ENCODE data around the gene TMEM161B. TPM values are rescaled to one million over a fixed set of nuclear protein-coding genes. Genes with fewer than 3 reads are reported as not detected.
"Not testable (repeated sequence)": the region's sequence is repeated elsewhere in the genome, so short reads cannot be mapped to it uniquely, and the experiment has no call there.

TMEM161B gene
- polyA plus RNA-seq, 2 of the 4 experiments (the other 2 are of a cell fraction), result 12.9 to 30.4 TPM

DNA sequence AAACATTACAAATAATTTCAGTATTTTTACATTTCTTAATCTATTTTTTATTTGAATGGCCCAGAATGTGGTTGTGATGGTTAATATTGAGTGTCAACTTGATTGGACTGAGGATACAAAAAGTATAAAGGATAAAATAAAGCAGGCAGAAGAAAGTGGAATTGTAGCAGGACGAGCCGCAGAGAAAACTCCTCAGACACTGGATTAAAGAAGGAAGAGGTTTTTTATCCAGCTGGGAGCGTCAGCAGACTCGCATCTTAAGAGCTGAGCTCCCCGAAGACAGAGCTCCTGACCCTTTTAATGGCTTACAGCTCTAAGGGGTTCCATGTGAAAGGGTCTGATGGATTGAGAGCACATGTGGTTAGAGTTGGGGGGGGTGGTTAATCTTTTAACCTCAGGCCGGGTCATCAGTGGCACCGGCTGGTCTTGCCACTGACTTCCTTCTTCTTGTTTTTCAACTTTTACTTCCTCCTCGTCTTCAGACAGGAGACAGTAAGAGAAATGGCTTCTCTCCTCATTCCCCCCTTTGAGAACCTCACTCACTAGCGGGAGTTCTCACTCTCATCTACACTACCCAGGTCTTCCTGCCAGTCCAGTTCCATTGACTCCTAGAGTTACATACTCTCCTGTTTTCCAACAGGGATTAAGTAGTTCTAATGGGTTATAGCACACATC is 80.0 kb downstream of the TMEM161B start:
- WGBS (ENCODE audit: missing lambda C conversion rate), result 93% methylated on average over 9 of the region's 9 CpGs
- H3K27ac ChIP-seq, result no peak overlapping the region

GRCh38 chr5:88183255-88183654 is 85.4 kb downstream of the TMEM161B start:
- Histone ChIP-seq H3K27ac (no peak overlapping the region), H3K9me3 (no peaks in the 10 kb centered on the region), H3K4me2 (no peak overlapping the region), H3K4me3 (no peak overlapping the region), H3K4me1 (no peaks in the 10 kb centered on the region)
- no peak for TF ChIP-seq HDAC2 (IDR thresholded peaks at IDR 0.05)
- TF ChIP-seq, protein P1, sequence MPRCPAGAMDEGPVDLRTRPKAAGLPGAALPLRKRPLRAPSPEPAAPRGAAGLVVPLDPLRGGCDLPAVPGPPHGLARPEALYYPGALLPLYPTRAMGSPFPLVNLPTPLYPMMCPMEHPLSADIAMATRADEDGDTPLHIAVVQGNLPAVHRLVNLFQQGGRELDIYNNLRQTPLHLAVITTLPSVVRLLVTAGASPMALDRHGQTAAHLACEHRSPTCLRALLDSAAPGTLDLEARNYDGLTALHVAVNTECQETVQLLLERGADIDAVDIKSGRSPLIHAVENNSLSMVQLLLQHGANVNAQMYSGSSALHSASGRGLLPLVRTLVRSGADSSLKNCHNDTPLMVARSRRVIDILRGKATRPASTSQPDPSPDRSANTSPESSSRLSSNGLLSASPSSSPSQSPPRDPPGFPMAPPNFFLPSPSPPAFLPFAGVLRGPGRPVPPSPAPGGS (IDR thresholded peaks at IDR 0.05), result no peak
- DNase-seq (ENCODE audit: low read depth in 1 of 2, low spot score in 1 of 2) (no peak), FAIRE-seq (peak; percentile 7), ATAC-seq (no peak)
- POLR2A ChIA-PET, result no interaction called here
- CTCF ChIA-PET, result no interaction called here

More for the DNA sequence above, 80.0 kb downstream of the TMEM161B start:
- H3K9me3 ChIP-seq, result no peaks in the 10 kb centered on the region
- no peak overlapping the region for H3K4me3 ChIP-seq
- FAIRE-seq (no peak), DNase-seq (ENCODE audit: low read depth in 1 of 2, low spot score in 1 of 2) (no peak), ATAC-seq (no peak)
- H3K4me1 ChIP-seq, result no peaks in the 10 kb centered on the region
- no peak overlapping the region for H3K4me2 ChIP-seq
- TF ChIP-seq, protein P2, sequence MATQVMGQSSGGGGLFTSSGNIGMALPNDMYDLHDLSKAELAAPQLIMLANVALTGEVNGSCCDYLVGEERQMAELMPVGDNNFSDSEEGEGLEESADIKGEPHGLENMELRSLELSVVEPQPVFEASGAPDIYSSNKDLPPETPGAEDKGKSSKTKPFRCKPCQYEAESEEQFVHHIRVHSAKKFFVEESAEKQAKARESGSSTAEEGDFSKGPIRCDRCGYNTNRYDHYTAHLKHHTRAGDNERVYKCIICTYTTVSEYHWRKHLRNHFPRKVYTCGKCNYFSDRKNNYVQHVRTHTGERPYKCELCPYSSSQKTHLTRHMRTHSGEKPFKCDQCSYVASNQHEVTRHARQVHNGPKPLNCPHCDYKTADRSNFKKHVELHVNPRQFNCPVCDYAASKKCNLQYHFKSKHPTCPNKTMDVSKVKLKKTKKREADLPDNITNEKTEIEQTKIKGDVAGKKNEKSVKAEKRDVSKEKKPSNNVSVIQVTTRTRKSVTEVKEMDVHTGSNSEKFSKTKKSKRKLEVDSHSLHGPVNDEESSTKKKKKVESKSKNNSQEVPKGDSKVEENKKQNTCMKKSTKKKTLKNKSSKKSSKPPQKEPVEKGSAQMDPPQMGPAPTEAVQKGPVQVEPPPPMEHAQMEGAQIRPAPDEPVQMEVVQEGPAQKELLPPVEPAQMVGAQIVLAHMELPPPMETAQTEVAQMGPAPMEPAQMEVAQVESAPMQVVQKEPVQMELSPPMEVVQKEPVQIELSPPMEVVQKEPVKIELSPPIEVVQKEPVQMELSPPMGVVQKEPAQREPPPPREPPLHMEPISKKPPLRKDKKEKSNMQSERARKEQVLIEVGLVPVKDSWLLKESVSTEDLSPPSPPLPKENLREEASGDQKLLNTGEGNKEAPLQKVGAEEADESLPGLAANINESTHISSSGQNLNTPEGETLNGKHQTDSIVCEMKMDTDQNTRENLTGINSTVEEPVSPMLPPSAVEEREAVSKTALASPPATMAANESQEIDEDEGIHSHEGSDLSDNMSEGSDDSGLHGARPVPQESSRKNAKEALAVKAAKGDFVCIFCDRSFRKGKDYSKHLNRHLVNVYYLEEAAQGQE (IDR thresholded peaks at IDR 0.05), result no peak
- TF ChIP-seq MAFK (IDR thresholded peaks at IDR 0.05; ENCODE audit: partially characterized antibody) (no peak), CEBPB (IDR thresholded peaks at IDR 0.05) (no peak), TP53 (CRISPR knock-in tag; IDR thresholded peaks at IDR 0.05) (no peak), RNF2 (IDR thresholded peaks at IDR 0.05; ENCODE audit: borderline replicate concordance, low read depth) (no peak), RARB (CRISPR knock-in tag; IDR thresholded peaks at IDR 0.05) (no peak), ZSCAN20 (CRISPR knock-in tag; IDR thresholded peaks at IDR 0.05) (no peak)
- TF ChIP-seq, protein P3, sequence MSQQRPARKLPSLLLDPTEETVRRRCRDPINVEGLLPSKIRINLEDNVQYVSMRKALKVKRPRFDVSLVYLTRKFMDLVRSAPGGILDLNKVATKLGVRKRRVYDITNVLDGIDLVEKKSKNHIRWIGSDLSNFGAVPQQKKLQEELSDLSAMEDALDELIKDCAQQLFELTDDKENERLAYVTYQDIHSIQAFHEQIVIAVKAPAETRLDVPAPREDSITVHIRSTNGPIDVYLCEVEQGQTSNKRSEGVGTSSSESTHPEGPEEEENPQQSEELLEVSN (IDR thresholded peaks at IDR 0.05; ENCODE audit: borderline replicate concordance, low read depth), result no peak
- ChIA-PET CTCF (no interaction called here), POLR2A (no interaction called here)

GRCh38 chr5:88177486-88177885 is 91.2 kb downstream of the TMEM161B start:
- H3K9me3 ChIP-seq; H3K27ac ChIP-seq; H3K4me2 ChIP-seq; POLR2A ChIA-PET; FAIRE-seq; CTCF ChIA-PET; H3K4me1 ChIP-seq; DNase-seq (ENCODE audit: low read depth in 1 of 2, low spot score in 1 of 2); H3K4me3 ChIP-seq; ATAC-seq: not testable (repeated sequence)
- 59% methylated on average over 10 of the region's 13 CpGs for WGBS (ENCODE audit: missing lambda C conversion rate)

DNA sequence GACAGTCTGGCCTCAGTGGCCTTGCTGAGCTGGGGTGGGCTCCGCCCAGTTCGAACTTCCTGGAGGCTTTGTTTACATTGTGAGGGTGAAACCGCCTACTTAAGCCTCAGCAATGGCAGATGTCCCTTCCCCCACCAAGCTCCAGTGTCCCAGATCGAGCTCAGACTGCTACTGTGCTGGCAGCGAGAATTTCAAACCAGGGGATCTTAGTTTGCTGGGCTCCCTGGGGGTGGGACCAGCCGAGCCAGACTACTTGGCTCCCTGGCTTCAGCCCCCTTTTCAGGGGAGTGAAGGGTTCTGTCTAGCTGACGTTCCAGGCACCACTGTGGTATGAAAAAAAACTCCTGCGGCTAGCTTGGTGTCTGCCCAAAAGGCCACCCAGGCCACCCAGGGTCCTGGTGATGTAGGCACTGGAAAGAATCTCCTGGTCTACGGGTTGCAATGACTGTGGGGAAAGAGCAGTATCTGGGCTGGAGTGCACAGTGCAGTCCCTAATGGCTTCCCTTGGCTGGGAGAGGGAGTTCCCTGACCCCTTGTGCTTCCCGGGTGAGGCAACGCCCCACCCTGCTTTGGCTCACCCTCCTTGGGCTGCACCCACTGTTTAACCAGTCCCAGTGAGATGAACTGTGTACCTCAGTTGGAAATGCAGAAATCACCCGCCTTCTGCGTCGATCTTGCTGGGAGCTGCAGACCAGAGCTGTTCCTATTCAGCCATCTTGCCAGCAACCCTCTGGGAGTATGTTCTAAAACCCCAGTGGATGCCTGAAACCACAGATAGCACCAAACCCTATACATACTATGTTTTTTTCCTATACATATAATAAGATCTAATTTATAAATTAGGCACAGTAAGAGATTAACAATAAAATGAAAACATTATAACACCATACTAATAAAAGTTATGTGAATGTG is 95.5 kb downstream of the TMEM161B start:
- WGBS (ENCODE audit: missing lambda C conversion rate), result 31% methylated on average over 13 of the region's 14 CpGs
- POLR2A ChIA-PET, result no interaction called here
- FAIRE-seq (no peak), DNase-seq (ENCODE audit: low read depth in 1 of 2, low spot score in 1 of 2) (no peak), ATAC-seq (peak in 1 of 2 experiments; percentile 38; a peak in 2 of 6 replicates)
- no peak overlapping the region for H3K27ac ChIP-seq
- no peak overlapping the region for H3K4me3 ChIP-seq
- H3K4me1 ChIP-seq, result 0 out of 3 replicates have a peak, but pooled peaks cover 5% of the 10 kb centered on the region
- H3K9me3 ChIP-seq, result peaks cover 8% of the 10 kb centered on the region
- CTCF ChIA-PET, result interaction anchor here (1.0 to 1.8 kb wide), 2 partner anchors 16 to 518 kb away, joined by 3 to 4 read pairs; no protein-coding TSS in a partner anchor
- no peak for TF ChIP-seq NFE2L2 (conservative IDR thresholded peaks at IDR 0.05; ENCODE audit: low read length)
- TF ChIP-seq TFCP2L1 (CRISPR knock-in tag; IDR thresholded peaks at IDR 0.05), result no peak
- TF ChIP-seq BHLHE40 (IDR thresholded peaks at IDR 0.05; ENCODE audit: low read depth, low read length), result no peak
- no peak for TF ChIP-seq EHF (CRISPR knock-in tag; IDR thresholded peaks at IDR 0.05)
- TF ChIP-seq FOSB (CRISPR knock-in tag; IDR thresholded peaks at IDR 0.05), result no peak
- TF ChIP-seq GATA3 (IDR thresholded peaks at IDR 0.05; ENCODE audit: borderline replicate concordance), result no peak
- TF ChIP-seq SREBF2 (IDR thresholded peaks at IDR 0.05), result no peak
- TF ChIP-seq NPAS2 (CRISPR knock-in tag; IDR thresholded peaks at IDR 0.05; ENCODE audit: borderline replicate concordance), result no peak
- TF ChIP-seq CHD2 (IDR thresholded peaks at IDR 0.05; ENCODE audit: low read length, partially characterized antibody), result no peak
- peak overlapping the region; percentile 63 for H3K4me2 ChIP-seq
